Medulla oblongata (tissue), 1 donor: ENCODE data around the gene DIS3.
"Not testable (repeated sequence)": the region's sequence is repeated elsewhere in the genome, so short reads cannot be mapped to it uniquely, and the experiment has no call there.

Experiments
- DNase-seq: peaks from one replicate; pipeline ENCODE4 v3.0.0-alpha.2; 2015; ENCODE audit errors: extremely low spot score

DIS3 gene, protein sequence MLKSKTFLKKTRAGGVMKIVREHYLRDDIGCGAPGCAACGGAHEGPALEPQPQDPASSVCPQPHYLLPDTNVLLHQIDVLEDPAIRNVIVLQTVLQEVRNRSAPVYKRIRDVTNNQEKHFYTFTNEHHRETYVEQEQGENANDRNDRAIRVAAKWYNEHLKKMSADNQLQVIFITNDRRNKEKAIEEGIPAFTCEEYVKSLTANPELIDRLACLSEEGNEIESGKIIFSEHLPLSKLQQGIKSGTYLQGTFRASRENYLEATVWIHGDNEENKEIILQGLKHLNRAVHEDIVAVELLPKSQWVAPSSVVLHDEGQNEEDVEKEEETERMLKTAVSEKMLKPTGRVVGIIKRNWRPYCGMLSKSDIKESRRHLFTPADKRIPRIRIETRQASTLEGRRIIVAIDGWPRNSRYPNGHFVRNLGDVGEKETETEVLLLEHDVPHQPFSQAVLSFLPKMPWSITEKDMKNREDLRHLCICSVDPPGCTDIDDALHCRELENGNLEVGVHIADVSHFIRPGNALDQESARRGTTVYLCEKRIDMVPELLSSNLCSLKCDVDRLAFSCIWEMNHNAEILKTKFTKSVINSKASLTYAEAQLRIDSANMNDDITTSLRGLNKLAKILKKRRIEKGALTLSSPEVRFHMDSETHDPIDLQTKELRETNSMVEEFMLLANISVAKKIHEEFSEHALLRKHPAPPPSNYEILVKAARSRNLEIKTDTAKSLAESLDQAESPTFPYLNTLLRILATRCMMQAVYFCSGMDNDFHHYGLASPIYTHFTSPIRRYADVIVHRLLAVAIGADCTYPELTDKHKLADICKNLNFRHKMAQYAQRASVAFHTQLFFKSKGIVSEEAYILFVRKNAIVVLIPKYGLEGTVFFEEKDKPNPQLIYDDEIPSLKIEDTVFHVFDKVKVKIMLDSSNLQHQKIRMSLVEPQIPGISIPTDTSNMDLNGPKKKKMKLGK

DNA sequence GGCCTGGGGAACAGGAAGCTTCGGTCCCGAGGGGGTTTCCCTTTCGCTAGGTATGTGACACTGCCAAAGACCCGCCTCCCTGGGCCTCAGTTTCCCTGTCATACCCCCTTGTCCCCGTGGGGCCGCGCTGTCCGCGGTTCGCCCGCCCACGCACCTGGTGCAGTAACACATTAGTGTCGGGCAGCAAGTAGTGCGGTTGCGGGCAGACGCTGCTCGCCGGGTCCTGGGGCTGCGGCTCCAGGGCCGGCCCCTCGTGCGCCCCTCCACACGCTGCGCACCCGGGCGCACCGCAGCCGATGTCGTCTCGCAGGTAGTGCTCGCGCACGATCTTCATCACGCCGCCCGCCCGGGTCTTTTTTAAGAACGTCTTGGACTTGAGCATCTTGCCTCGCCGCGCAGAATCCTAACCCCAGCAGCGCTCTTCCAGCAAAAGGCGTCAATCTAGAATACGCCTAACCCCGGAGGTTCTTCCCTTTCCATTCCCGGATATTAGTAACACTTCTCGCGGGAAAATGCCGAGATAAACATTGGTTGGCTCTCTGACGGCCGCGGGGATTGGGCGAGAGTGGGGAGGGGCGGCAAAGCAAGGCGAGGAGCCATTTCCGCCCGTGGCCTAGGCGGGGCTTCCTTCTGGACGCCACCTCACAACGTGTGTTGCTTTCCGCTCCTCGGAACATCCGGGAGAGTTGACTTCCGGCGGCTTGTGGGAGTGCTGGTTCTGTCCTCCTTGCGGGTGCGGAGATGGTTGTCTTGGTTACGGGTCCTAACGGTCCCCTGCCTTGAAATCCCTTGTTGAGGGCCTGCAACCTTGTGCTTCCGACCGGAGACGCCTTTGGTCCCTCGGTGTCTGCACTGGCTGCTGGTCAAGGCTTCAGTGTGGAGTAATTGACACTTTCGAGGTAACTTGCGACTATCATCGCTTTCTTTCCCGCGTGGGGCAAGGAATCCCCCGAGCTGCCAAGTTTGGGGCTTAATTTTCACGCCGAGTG is at the start of gene DIS3, which contains the start of gene PIBF1:
DIS3 (minus strand) TSS at position 450 of the 989 bp plus-strand sequence; CDS start at position 382, 68 bp downstream.
PIBF1 (plus strand) TSS at position 683 of the 989 bp plus-strand sequence. CDS start 1,337 bp downstream, outside the sequence.
- DNase-seq: peak; percentile 99

DNA sequence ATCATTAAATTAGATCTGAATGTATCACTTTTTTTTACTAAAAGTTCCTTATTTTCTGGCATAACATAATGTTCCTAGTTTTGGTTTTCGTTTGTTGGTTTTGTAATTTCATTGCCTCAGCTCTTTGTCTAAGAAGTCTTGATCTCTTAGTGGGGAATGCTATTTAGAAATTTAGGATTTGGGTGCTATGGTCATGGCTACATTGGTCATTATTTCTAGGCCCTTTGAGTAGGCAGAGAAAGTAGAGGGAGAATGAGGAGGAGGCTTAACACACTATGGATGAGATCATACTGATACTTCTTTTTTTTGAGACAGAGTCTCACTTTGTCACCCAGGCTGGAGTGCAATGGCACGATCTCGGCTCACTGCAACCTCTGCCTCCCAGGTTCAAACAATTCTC is 42.0 kb upstream of the DIS3 start:
- DNase-seq: no peak

DNA sequence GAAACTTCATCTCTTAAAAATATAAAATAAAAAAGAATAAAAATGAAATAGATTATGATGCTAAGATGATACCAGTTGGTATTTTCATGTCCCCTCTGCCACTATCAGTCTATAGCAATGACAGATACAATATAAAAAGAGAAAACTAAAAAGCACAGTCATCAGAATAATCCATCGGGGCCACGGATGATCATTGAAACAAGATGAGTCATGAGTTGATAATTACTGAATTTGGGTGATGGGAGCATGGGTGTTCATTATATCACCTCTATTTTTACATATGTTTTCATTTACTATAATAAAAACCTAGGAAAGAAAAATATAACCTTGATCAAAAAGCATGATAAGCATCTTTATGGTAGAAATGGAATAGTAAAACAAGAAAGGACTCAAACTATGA is 41.4 kb upstream of the DIS3 start:
- DNase-seq: no peak

DNA sequence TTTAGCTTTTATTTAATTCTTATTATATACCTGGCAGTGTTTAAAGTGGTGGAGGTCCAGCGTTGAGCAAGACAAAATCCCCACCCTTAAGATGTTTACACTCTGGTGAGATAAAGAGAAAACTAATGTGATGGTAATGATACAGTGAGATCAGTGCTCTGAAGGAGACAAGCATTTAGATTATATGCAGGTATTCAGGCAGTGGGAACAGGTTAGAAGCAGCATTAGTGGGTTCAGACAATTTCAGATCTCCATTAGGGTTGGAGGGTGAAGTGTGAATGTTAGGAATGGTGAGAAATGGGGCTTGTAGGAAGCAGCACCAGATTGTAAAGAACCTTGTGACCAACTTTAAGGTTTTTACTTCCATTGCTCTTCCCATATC is 39.2 kb upstream of the DIS3 start:
- no peak for DNase-seq

DNA sequence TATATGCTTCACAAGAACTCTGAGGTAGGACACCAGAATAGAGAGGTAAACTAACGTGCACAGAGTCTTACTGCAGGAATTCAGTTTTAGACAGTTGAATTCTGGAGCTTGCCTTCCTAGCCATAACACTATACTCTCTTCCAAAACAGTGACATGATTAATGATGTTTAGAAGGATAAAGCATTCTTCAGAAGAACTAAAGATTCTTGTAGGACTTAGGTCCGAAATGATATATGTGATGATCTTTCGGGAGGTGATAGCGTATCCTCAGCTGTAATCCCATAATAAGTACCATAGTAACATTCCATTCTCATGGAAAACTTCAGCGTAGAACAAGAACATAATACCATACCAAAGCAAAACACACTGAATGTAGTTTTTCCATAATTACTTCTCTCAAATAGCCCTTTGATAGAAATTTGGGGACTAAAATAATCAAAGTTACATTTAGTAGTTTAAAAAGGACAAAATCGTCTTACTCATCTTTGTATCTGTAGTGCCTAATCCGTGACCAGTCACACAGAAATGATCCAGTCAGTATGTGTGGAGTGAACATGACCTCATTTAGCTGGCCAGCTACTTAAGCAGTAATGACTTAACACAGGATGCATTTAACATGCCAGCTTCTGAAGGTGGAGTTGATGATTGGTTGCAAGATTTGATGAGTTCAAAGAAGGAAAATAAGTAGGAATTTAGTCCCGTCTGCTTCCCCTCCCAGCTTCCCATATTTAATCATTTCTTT is 38.6 kb upstream of the DIS3 start:
- no peak for DNase-seq

DNA sequence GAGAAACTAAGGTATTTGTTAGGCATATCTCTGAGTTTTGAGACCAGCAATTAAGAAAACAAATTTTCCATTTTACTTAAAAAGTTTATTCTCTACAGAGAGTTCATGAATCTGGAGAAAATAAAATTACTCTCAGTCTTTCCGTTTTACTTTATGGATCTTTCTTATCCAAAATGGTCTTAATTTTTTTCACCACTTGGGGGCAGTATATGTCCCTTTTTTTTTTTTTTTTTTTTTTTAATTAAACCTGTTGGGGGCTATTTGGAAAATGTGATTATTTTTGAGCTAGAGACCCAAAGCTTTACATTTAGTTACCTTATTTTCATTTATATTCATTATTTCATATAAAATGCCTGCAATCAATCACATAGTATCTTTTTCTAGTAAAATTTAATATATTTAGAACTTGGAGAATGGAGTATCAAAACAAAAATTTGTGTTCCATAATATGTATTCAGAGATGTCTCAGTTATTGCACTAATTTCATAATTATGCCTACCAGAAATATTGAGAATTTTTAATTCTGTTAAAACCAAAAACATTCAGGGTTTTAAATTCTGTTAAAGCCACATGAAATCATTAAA is 27.3 kb upstream of the DIS3 start:
- no peak for DNase-seq

DNA sequence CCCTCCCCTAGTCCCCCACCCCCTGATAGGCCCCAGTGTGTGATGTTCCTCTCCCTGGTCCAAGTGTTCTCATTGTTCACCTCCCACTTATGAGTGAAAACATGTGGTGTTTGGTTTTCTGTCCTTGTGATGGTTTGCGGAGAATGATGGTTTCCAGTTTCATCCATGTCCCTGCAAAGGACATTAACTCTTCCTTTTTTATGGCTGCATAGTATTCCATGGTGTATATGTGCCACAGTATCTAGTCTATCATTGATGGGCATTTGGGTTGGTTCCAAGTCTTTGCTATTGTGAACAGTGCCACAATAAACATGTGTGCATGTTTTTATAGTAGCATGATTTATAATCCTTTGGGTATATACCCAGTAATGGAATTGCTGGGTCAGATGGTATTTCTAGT is 24.8 kb upstream of the DIS3 start:
- not testable (repeated sequence) for DNase-seq

DNA sequence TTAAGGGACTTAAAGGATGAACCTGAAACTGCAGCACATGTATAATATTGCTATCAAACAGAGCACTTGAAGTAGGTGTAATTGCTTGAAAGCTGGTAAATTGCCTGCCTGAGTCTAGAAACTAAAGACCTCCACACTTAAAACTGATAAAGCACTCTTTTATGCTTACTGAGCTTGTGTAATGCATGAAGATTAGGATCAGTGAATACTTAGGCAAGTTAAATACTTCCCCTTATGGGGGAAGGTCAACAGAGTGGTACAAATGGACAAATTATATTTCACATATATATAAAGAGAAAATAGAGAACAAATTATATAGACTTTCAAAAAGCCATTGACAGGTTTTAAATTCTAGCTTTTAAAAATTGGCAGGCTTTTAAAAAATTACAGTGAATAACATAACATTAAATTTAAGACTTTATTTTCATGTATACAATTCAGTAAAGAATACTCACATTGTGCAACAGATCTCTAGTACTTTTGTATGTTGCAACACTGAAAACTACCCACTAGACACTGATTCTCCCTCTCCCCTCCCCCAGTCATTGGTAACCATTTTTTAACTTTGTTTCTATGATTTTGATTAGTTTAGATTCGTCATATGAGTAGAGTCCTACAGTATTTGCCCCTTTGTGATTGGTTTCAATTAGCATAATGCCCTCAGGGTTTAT is 24.1 kb upstream of the DIS3 start:
- DNase-seq: no peak

DNA sequence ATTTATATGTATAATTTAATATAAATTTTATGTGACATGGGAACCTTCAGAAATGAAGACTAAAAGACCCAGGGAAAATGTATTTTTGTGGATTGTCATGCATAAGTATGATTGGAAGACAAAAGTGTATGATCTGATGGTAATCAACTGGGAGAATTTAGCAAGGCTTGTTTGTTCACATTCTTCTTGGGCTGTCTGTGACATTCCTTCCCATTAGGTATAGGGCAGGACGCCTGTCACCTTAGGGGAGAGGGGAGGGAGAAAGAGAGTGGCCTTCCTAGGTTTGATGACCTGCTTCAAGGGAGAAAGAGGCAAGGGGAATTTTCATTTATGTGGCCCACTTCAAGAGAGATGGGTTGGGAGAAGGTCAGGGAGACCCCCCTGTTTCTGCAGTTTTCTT is 22.6 kb upstream of the DIS3 start:
- no peak for DNase-seq

DNA sequence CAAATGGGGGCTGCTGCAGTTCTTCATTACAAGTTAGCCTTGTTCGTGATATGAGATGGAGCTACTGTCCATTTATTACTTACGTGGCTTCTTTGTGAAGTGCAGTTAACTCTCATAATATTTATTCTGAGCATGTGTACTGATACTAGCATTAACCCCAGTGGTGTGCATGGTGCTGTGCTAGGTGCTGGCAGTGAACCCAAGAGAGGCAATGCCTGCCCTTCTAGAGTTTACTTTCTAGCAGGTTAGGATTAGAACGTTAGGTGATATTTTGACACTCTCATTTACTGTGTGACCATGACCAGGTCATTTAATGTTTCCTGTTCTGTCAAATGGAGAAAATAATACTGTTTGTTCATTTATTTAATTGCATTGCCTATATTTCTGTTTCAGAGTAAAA is 17.1 kb upstream of the DIS3 start:
- DNase-seq: no peak

DNA sequence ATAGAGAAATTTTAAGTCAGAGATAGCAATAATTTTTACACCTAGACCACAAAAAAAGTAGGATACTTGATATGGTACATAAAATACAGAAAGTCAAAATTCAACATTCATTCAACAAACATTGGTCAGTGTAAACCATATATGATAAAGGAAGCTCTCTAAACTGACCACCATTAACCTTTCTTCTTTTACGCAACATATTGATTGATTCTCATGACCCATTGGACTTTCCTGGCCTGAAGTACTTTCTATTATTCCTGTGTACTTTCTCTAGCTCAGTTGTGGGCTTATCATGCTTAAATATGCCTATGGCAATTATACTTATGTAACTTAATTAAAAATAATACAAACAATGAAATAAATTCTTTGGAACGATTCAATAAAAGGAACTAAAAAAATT is 10.9 kb upstream of the DIS3 start:
- no peak for DNase-seq

DNA sequence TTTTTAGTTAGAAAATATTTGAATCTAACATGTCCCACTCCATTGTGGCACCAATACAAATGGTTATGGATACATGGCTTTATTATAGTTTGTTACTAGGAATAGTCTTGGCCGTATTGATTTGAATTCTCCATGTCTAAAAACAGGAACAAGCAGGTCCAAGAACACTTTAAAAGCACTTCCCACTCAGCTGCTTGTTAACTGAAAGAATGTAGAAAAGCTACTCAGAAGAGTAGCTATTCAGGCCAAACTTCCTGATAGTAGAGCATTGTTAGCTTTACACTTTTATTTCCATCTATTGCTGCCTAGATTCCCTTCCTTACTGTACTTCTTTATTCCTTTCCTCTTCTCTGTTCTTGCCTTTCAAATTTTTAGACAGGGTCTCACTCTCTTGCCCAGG is 7.1 kb upstream of the DIS3 start:
- DNase-seq: no peak

DNA sequence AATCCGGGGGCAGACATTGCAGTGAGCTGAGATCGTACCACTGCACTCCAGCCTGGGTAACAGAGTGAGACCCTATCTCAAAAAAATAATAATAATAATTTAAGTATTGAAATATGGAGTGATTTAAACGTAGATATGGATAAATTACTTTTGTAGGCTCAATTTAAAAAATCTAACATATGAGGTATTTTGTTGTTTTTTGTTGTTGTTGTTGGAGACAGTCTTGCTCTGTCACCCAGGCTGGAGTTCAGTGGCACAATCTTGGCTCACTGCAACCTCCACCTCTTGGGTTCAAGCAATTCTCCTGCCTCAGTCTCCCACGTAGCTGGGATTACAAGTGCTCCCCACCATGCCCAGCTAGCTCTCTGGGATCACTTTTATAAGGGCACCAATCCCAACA is 3.0 kb upstream of the DIS3 start:
- DNase-seq: not testable (repeated sequence)

DNA sequence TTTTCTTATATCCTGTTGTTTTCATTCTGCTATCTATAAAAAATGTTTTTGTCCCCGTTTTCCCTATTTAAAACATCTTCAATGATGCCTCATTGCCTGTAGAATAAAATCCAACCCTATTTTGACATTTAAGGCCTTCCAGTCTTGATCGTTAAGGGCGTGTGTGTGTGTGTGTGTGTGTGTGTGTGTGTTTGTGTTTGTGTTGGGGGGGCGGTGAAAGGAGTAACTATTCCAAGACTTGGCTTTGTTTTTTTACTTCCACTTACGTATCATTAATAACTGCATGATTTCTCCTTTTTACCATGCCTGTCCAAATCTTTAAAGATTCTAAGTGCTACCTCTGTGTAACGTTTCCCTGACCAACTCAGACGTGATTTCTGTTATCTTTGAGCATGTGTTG is 1.0 kb upstream of the DIS3 start:
- no peak for DNase-seq

DNA sequence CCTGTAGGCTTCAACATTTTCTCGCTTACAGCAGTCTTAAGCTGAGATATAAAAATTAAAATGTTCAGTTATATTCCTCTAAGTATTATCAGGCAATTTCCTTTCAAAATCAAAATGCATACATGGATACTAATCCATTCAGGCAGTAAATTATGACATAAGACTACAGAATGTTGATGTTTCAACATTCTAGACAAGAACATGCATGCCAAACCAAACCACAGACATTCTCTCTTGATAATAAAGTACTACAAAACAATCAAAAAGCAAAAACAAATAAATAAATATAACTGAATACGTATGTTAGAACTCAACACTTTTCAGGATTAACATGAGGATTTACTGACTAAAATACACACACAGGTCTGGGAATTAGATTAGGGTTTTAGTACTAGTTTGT is 7.7 kb downstream of the DIS3 start:
- DNase-seq: no peak

DNA sequence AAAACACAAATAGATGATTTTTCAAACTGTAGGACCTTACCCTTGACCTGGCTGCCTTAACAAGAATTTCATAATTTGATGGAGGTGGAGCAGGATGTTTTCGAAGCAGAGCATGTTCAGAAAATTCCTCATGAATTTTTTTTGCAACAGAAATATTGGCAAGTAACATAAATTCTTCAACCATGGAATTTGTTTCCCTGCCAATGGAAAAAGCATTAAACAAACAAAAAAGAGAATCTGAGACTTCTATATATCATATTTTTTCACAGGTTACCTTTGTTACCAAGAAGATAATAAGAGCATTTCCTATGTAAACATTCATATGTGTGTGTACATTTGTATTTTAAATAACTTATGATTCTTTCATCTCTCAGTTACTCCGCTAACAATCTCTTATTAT is 18.3 kb downstream of the DIS3 start:
- no peak for DNase-seq

DNA sequence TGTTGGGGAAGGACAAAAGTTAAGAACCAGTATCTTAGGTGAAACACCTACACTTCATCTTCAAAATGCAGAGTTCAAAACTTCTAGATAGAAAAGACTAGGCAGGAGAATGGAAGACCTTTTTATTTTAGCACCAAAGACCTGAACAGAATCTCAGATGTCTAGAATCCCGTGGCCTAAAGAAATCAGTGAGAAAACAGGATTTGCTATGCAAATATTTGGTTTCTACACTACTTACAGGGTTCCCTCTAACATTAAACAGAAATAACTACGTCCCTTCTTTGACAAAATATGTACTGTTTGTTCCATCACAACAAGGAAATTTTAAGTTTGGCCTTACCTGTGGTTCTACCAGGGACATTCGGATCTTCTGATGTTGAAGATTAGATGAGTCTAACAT is 21.5 kb downstream of the DIS3 start:
- no peak for DNase-seq

DNA sequence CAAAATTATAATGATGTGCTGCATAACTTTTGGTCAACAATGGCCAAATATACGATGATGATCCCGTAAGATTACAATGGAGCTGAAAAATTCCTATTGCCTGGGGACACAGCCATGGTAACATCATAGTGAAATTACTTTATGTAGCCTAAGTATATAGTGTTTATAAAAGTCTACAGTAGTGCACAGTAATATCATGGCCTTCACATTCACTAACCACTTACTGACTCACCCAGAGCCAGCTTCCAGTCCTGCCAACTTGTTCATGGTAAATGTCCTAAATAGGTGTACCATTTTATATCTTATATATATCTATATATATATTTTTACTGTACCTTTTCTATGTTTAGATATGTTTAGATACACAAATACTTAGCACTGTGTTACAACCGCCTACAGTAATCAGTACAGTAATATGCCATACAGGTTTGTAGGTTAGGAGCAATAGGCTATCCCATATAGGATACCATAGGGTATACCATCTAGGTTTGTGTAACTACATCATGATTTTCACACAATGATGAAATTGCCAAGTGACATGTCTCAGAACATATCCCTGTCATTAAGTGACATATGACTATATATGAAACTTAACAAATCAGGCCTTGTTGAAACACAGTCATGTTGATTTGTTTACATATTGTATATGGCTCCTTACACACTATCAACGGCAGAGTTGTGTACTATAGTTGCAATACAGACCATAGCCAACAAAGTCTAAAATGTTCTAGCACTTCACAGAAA is 23.7 kb downstream of the DIS3 start:
- no peak for DNase-seq

DNA sequence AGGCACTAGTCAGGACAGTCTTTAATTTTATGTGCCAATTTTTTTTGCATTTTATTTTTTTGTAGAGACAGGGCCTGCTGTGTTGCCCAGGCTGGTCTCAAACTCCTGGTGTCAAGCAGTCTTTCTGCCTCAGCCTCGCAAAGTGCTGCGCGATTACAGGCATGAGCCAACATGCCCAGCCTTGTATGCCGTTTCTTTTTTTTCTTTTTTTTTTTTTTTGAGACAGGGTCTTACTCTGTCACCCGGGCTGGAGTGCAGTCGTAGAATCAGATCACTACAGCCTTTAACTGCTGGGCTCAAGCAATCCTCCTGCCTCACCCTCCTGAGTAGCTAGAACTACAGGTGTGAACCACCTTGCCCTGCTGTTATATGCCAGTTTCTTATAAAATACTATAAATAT is 27.6 kb downstream of the DIS3 start:
- DNase-seq: no peak
